Activated naive CD4-positive, alpha-beta T cell treated with anti-CD3 and anti-CD28 coated beads for 36 hours (primary cell): ENCODE measurements around the gene NRG3. TPM values are rescaled to one million over a fixed set of nuclear protein-coding genes. Genes with fewer than 3 reads are reported as not detected.

Source experiments
- CTCF ChIA-PET: fragments of 350-600 bp; sonication (Branson Sonifier 250); formaldehyde crosslinking; loops from one replicate; lab custom pipeline; 2021; ENCODE audit warnings: antibody characterized with exemption; lab: Charles Lee
- DNase-seq: peaks from one replicate; pipeline ENCODE4 v3.0.0-alpha.2; 2020
- H3K27ac Mint-ChIP-seq: one replicate; pipeline ENCODE4 v1.8.0; 2021; ENCODE audit warnings: mild to moderate bottlenecking, mixed read lengths
- H3K27me3 Mint-ChIP-seq: one replicate; pipeline ENCODE4 v1.8.0; 2021; ENCODE audit warnings: low read depth, mixed read lengths
- H3K36me3 Mint-ChIP-seq: one replicate; pipeline ENCODE4 v1.8.0; 2021; ENCODE audit warnings: low read depth, mixed read lengths
- H3K4me1 Mint-ChIP-seq: one replicate; pipeline ENCODE4 v1.8.0; 2021; ENCODE audit warnings: low read depth, mixed read lengths
- H3K4me3 Mint-ChIP-seq: one replicate; pipeline ENCODE4 v1.8.0; 2021; ENCODE audit warnings: mild to moderate bottlenecking, moderate library complexity, mixed read lengths
- H3K9me3 Mint-ChIP-seq: one replicate; pipeline ENCODE4 v1.8.0; 2021; ENCODE audit warnings: mixed read lengths
- intact Hi-C: fragments of 100-400 bp; cut with micrococcal nuclease; formaldehyde crosslinking; loops from one replicate; pipeline ENCODE4 v1.15.1; 2023
- total RNA-seq, 2 experiments: library from RNA; stranded (reverse); gene quantifications; one replicate each; pipeline ENCODE4 v1.2.3, GENCODE V29; 2021

Gene NRG3
- total RNA-seq, 2 experiments from 2014 or later: not detected

DNA sequence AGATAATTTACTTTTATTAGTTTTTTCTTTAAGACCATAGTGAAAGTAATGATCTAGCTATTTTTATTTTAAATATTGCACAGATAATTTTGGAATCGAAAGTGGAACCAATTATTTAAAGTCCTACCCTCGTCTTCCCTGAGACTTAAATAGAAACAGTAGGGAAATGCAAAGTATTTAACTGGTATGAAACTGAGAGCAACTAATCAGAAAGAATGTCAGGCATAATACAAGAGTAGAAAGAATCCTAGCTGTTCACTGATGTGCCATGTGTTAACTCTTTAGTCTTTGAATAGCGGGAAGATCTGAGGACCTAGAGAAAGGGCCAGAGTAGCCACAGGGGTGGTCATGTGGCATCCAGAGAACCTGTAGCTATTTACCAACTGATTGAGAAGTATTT is 630.0 kb downstream of the NRG3 start:
- CTCF ChIA-PET: no interaction called here
- intact Hi-C loops: no loop called here
- Mint-ChIP-seq H3K4me3 (no peak overlapping the region), H3K4me1 (no peaks in the 10 kb centered on the region), H3K27ac (no peak overlapping the region), H3K36me3 (no peaks in the 10 kb centered on the region), H3K9me3 (peaks cover 7% of the 10 kb centered on the region), H3K27me3 (no peaks in the 10 kb centered on the region)
- DNase-seq: no peak

DNA sequence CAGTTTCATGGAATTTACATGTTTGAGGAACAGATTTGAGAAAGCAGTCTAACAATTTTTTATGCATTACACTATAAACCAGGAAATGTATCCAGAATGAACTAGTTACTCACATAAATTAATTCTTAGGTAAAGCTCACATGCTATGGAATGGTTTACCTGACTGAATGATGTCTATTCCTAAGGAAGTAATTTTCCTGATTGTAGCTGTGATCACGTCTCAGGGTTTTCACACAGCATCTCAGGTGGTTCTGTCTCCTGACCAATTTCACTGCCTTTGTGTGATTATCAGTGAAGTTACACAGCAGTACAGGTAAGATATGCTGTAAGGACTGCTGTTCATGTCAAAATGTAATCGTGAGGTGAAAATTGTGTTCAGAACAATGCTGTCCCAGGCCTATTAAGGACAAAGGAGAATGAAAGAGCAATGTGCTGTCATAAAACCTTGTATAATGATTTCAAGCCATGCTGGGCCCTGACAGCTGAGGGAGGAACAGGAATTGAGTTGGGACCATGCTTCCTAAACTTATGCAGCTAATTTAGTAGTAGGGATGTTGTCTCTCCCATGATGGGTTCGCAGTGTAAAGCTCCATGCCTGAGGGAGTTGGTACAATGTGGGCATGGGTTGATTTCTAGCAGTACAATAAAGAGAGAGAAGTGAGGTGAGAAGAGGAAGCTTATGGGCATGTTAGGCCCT is 631.8 kb downstream of the NRG3 start:
- peaks cover 4% of the 10 kb centered on the region for H3K9me3 Mint-ChIP-seq
- CTCF ChIA-PET: no interaction called here
- no peak overlapping the region for H3K4me3 Mint-ChIP-seq
- H3K36me3 Mint-ChIP-seq: no peaks in the 10 kb centered on the region
- H3K27ac Mint-ChIP-seq: no peak overlapping the region
- no peaks in the 10 kb centered on the region for H3K4me1 Mint-ChIP-seq
- H3K27me3 Mint-ChIP-seq: no peaks in the 10 kb centered on the region
- no peak for DNase-seq
- intact Hi-C loops: no loop called here

GRCh38 chr10:82515256-82515655 is 640.3 kb downstream of the NRG3 start:
- H3K27ac Mint-ChIP-seq: no peak overlapping the region
- CTCF ChIA-PET: no interaction called here
- no peak overlapping the region for H3K4me3 Mint-ChIP-seq
- peaks cover 7% of the 10 kb centered on the region for H3K9me3 Mint-ChIP-seq
- H3K27me3 Mint-ChIP-seq: no peaks in the 10 kb centered on the region
- intact Hi-C loops: no loop called here
- no peaks in the 10 kb centered on the region for H3K4me1 Mint-ChIP-seq
- no peak for DNase-seq
- H3K36me3 Mint-ChIP-seq: no peaks in the 10 kb centered on the region

DNA sequence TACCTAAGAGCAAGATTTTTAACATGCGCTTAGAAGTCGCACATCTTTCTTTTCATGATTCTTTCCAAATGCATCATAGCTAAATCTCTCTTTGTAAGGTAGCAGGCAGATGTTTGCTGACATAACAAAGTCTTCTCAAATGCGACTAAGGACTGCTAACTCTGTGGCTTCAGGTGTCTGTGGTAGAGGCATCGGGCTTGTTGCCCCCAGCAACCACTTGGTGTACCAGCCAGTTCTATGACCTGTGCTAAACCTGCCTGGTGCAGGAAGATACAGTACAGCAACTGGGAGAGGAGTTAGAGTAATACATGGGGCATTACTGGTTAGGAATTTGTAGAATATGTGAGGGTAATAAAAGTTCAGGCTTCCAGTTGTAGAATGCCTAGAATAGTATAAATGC is 654.1 kb downstream of the NRG3 start:
- Mint-ChIP-seq H3K4me1 (no peaks in the 10 kb centered on the region), H3K27ac (no peak overlapping the region), H3K9me3 (peaks cover 1% of the 10 kb centered on the region), H3K4me3 (no peak overlapping the region), H3K36me3 (no peaks in the 10 kb centered on the region), H3K27me3 (no peaks in the 10 kb centered on the region)
- no peak for DNase-seq
- intact Hi-C loops: no loop called here
- CTCF ChIA-PET: no interaction called here

DNA sequence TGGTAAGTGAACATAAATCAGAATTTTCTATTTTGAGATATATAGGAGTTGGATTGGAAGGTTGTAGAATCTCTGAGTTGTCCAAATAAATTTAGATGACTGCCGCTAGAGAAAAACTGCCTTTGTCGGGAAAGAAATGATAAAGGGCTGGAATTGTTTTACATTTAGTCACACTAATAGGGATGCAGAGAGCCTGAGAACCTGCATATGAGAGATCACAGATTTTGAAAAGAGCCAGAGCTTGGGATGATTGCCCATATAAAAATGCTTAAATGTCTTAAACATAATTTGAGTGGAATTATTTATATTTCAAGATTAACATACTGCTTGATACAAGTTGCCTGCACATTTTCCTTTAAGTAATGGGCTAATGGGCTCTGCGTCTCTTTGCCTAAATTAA is 660.5 kb downstream of the NRG3 start:
- no peaks in the 10 kb centered on the region for H3K27me3 Mint-ChIP-seq
- H3K4me3 Mint-ChIP-seq: no peak overlapping the region
- H3K27ac Mint-ChIP-seq: no peak overlapping the region
- H3K9me3 Mint-ChIP-seq: peaks cover 7% of the 10 kb centered on the region
- no peaks in the 10 kb centered on the region for H3K4me1 Mint-ChIP-seq
- intact Hi-C loops: no loop called here
- DNase-seq: no peak
- CTCF ChIA-PET: no interaction called here
- no peaks in the 10 kb centered on the region for H3K36me3 Mint-ChIP-seq

GRCh38 chr10:82536668-82537067 is 661.7 kb downstream of the NRG3 start:
- no peaks in the 10 kb centered on the region for H3K27me3 Mint-ChIP-seq
- DNase-seq: no peak

GRCh38 chr10:82538272-82538671 is 663.3 kb downstream of the NRG3 start:
- no peak overlapping the region for H3K27ac Mint-ChIP-seq
- CTCF ChIA-PET: no interaction called here
- no peak overlapping the region for H3K4me3 Mint-ChIP-seq
- intact Hi-C loops: no loop called here
- no peaks in the 10 kb centered on the region for H3K4me1 Mint-ChIP-seq
- no peaks in the 10 kb centered on the region for H3K36me3 Mint-ChIP-seq
- no peak for DNase-seq
- H3K27me3 Mint-ChIP-seq: no peaks in the 10 kb centered on the region
- peaks cover 7% of the 10 kb centered on the region for H3K9me3 Mint-ChIP-seq

More at GRCh38 chr10:82536668-82537067, 661.7 kb downstream of the NRG3 start:
- intact Hi-C loops: no loop called here
- Mint-ChIP-seq H3K4me3 (no peak overlapping the region), H3K36me3 (no peaks in the 10 kb centered on the region), H3K9me3 (peaks cover 7% of the 10 kb centered on the region), H3K4me1 (no peaks in the 10 kb centered on the region), H3K27ac (no peak overlapping the region)
- CTCF ChIA-PET: no interaction called here

- intact Hi-C loops: no loop called here
- H3K4me1 Mint-ChIP-seq: no peaks in the 10 kb centered on the region
- CTCF ChIA-PET: no interaction called here
- DNase-seq: no peak
- H3K27me3 Mint-ChIP-seq: no peaks in the 10 kb centered on the region
- no peak overlapping the region for H3K4me3 Mint-ChIP-seq
- H3K36me3 Mint-ChIP-seq: no peaks in the 10 kb centered on the region
- peaks cover 10% of the 10 kb centered on the region for H3K9me3 Mint-ChIP-seq
- no peak overlapping the region for H3K27ac Mint-ChIP-seq
Measured at GRCh38 chr10:82543631-82544030, 668.6 kb downstream of the NRG3 start.

DNA sequence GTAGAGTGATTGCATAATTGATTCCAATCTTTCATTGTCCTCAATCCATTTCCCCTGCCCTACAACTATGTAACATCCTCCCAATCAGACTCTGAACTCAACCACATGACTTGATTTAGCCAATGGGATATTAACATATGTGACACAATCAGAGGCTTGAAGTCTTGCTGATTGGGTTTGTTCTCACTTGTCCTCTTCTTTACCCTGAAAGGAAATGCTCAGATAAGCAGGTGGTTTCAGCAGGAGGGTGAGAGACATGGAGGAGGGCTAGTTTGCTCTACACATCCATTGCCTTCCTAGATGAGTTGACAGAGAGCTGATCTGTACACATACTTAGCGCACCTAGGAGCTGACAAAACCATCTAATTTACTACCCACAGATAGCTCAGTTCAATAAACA is 669.4 kb downstream of the NRG3 start:
- H3K9me3 Mint-ChIP-seq: peaks cover 10% of the 10 kb centered on the region
- CTCF ChIA-PET: no interaction called here
- no peaks in the 10 kb centered on the region for H3K27me3 Mint-ChIP-seq
- H3K4me1 Mint-ChIP-seq: no peaks in the 10 kb centered on the region
- no peaks in the 10 kb centered on the region for H3K36me3 Mint-ChIP-seq
- no peak overlapping the region for H3K4me3 Mint-ChIP-seq
- no peak overlapping the region for H3K27ac Mint-ChIP-seq
- DNase-seq: no peak
- intact Hi-C loops: no loop called here

- H3K4me1 Mint-ChIP-seq: no peaks in the 10 kb centered on the region
- peaks cover 9% of the 10 kb centered on the region for H3K9me3 Mint-ChIP-seq
- H3K4me3 Mint-ChIP-seq: no peak overlapping the region
- no peaks in the 10 kb centered on the region for H3K27me3 Mint-ChIP-seq
- DNase-seq: no peak
- no peak overlapping the region for H3K27ac Mint-ChIP-seq
- H3K36me3 Mint-ChIP-seq: no peaks in the 10 kb centered on the region
- intact Hi-C loops: no loop called here
- CTCF ChIA-PET: no interaction called here
Measured at GRCh38 chr10:82551506-82551905, 676.5 kb downstream of the NRG3 start.

DNA sequence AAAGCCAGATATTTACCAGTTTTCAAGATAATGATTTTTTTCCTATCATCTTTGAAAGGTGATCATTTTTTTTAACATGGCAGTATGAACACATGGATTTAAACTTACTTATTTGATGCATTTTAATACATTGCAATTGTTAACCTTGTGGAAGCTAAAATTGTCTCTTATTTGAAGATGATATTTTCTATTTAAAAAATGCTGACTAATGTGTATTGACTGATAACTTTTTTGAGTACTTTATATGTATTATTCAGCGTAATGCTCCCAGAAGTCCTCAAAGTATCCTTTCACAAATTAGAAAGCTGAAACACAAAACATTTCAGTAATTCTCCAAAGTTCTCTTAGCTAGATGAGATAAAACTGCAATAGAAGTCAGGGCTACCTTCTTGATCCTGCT is 677.3 kb downstream of the NRG3 start:
- Mint-ChIP-seq H3K36me3 (no peaks in the 10 kb centered on the region), H3K27me3 (no peaks in the 10 kb centered on the region), H3K4me1 (no peaks in the 10 kb centered on the region), H3K4me3 (no peak overlapping the region), H3K27ac (no peak overlapping the region), H3K9me3 (peaks cover 7% of the 10 kb centered on the region)
- no peak for DNase-seq
- CTCF ChIA-PET: no interaction called here
- intact Hi-C loops: no loop called here

GRCh38 chr10:82554381-82554780 is 679.4 kb downstream of the NRG3 start:
- no peak for DNase-seq
- no peaks in the 10 kb centered on the region for H3K4me1 Mint-ChIP-seq
- CTCF ChIA-PET: no interaction called here
- H3K27ac Mint-ChIP-seq: no peak overlapping the region
- peaks cover 6% of the 10 kb centered on the region for H3K9me3 Mint-ChIP-seq
- intact Hi-C loops: no loop called here
- H3K36me3 Mint-ChIP-seq: no peaks in the 10 kb centered on the region
- H3K4me3 Mint-ChIP-seq: no peak overlapping the region
- H3K27me3 Mint-ChIP-seq: no peaks in the 10 kb centered on the region

GRCh38 chr10:82558014-82558607 is 683.1 kb downstream of the NRG3 start:
- H3K4me3 Mint-ChIP-seq: no peak overlapping the region
- H3K27ac Mint-ChIP-seq: no peak overlapping the region
- no peaks in the 10 kb centered on the region for H3K36me3 Mint-ChIP-seq
- CTCF ChIA-PET: no interaction called here
- no peak for DNase-seq
- no peaks in the 10 kb centered on the region for H3K27me3 Mint-ChIP-seq
- H3K4me1 Mint-ChIP-seq: no peaks in the 10 kb centered on the region
- peaks cover 2% of the 10 kb centered on the region for H3K9me3 Mint-ChIP-seq
- intact Hi-C loops: no loop called here
